NCI-H1694 (cell line): ENCODE measurements around the gene HIVEP3.

Experiments
- DNase-seq: peaks from one replicate; lab custom pipeline; 2025; lab: John Stamatoyannopoulos, UW

HIVEP3 gene

GRCh38 chr1:41874151-41874719 is 44.5 kb downstream of the HIVEP3 start:
- DNase-seq: no peak

- DNase-seq: no peak
Measured at GRCh38 chr1:41872074-41872473, 46.6 kb downstream of the HIVEP3 start.

GRCh38 chr1:41870076-41870562 is 48.6 kb downstream of the HIVEP3 start:
- DNase-seq: no peak

- DNase-seq: no peak
Measured at GRCh38 chr1:41868241-41868998, 50.3 kb downstream of the HIVEP3 start.

DNA sequence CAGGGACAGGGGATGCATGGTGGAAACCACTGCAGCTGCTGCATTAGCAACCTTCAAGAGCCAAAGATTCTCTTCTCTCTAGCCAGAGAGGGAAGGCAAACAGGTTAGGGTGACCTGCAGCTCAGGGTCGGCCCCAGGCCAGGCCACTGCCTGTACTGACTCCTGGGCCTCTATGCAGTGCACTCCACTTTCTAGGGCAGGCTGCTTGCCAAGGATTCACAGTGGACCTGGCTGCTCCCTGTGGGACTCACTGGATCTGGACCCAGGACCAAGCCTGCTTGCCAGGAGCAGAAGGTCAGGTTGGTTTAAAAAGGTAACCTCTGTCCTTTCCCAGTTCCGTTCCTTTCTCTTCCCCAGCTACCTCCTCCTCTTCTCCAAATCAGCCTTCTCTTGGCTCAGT is 52.4 kb downstream of the HIVEP3 start:
- DNase-seq: no peak

DNA sequence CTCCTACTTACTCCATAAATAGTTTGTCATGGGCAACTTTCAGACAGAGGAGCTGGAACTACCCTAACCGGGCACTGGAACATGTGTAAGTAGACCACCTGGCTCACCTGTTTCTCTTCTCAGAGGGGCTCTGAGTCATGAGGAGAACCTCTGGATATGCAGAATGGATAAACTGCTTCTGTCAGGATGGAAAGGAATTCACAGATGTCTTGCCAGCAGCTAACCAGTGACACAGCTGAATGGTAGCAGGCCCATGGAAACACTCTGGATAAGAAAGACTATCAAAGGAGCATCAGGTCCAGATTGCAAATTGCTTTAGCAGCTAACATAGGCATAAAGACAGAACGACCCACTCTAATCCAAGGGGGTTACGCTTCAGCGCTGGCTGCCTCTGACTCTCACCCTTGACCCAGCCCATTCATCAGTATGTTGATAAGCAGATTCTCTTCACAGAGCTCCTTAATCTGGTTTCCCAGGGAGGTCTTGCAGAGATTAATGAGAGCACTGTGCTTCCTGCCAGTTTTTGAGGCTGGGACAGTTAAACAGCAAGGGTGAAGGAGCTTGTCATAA is 54.2 kb downstream of the HIVEP3 start:
- DNase-seq: no peak

- DNase-seq: no peak
Measured at GRCh38 chr1:41863718-41864117, 55.0 kb downstream of the HIVEP3 start.

DNA sequence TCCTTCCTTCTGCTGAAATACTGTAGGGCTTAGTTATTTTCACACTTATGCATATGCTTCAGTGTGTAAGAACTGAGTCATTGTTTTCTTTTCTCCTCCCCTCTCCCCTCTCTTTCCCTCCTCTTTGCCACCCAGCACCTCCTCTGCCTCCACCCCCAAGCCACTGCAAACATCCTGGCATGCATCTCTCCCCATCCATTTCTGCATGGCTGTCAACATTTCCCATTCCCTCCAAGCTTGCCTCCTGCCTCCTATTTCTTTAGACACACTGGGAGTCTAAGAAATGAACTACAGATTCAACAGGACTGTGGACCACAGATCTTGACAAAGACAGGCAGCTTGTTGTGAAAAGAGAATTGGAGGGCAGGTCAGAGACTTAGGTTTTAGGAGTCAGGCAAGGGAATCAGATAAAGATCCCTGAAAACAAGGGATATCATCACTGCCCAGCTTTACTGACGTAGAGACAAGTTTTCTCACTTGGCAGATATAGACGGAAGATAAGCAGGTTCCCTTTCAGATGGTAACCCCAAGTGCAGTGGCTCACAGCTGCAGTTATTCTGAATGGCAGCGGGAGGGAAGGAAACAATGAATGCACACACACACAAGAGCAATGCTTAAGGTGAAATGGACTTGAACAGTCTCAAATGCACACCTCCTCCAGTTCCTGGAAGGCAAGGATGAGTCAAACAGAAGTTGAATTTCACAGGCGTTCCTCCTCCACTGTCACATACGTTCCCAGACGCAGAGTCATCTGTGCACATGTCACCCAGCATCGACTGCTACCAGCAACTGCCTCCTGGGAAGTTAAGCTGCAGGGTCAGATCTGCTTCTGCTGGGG is 56.1 kb downstream of the HIVEP3 start:
- DNase-seq: no peak

- DNase-seq: no peak
Measured at GRCh38 chr1:41861535-41862383, 57.0 kb downstream of the HIVEP3 start.

GRCh38 chr1:41860771-41861170 is 58.0 kb downstream of the HIVEP3 start:
- no peak for DNase-seq

GRCh38 chr1:41860214-41860613 is 58.5 kb downstream of the HIVEP3 start:
- no peak for DNase-seq

DNA sequence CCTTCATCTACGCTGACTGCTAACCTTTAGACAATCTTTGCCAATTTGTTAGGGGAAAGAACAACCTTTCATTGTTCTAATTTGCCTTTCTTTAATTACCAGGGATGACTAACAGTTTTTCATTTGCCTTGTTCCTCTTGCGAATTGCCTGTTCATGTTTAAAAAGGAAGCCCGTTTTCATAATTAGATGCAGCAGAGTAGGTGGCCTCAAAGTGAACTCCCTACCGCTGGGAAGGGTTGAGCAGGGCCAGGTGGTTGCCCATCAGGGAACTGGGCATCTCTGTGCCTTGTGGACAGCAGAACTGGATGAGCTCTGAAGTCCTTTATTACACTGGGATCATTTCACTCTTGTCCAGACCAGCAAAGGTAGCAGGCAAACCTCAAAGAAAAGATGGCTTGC is 59.0 kb downstream of the HIVEP3 start:
- no peak for DNase-seq

- DNase-seq: no peak
Measured at GRCh38 chr1:41856944-41857285, 61.8 kb downstream of the HIVEP3 start.

- DNase-seq: peak; percentile 75
Measured at GRCh38 chr1:41856151-41856943, 62.4 kb downstream of the HIVEP3 start.

DNA sequence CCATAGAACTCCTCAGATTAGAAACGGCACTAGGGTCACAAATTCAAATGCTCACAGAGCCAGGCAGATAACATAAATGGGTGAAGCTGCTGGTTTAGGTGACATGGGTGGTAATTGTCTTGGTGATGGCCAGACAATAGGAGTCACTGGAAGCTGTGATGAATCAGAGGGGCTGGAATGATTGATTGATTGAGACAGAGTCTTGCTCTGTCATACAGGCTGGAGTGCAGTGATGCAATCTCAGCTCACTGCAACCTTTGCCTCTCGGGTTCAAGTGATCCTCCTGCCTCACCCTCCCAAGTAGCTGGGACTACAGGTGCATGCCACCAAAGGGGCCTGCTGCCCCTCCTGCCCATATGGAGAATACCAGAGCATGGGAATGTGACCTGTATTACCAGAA is 63.0 kb downstream of the HIVEP3 start:
- no peak for DNase-seq

DNA sequence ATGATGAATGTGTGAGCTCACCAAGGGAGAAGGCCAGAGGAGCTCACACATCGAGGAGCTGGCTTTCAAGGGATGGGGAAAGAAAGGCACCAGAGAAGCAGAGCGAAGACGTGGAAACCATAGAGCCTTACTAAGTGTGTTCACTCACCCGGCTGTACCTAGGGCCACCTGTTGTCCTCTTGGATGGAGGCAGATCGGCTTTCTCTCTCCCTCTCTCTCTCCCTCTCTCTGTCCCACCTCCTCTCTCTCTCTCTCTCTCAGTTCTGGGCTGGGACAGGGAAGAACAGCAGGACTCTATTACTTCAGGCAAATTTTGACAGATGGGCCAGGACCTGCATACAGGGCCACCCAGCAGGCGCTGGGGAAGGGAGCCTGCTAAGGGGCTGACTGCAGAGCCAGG is 64.8 kb downstream of the HIVEP3 start:
- no peak for DNase-seq

DNA sequence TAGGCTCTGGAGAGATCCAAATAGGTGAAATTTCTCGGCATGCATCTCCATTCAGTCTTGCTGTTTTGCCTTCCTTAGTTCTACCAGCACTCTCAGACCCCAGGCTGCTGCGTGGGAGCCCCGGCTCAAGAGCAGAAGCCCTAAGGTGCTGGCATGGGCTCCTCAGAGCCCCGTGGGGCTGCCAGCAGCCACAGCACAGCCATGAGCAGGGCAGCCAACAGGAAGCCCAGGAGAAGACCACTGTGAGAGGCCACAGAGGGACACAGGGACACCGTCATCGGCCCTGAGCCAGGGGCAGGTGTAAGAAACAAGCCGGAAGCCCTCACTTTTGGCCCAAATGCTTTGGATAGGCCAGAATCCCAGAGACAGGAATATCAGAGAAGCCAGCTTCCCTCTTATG is 66.6 kb downstream of the HIVEP3 start:
- DNase-seq: no peak

DNA sequence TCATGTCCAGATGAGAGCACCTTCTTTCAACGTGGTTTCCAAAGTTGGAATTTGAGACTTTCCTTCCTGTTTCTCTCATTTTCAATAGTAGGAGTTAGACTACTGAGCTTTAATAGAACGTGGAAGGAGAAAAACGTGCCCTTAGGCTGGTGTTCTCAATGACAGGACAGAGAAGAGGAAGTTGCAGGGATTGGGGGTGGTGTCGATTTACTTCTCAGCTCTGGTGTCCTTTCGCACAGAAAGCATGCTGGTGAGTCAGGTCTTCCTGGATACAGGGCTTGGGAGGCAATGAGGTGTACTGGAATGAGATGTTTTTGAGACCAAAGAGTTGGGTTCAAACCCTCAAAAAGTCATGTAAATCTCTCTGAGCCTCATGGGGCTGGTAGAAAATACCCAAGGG is 67.1 kb downstream of the HIVEP3 start:
- no peak for DNase-seq

- DNase-seq: no peak
Measured at GRCh38 chr1:41850029-41850428, 68.7 kb downstream of the HIVEP3 start.

DNA sequence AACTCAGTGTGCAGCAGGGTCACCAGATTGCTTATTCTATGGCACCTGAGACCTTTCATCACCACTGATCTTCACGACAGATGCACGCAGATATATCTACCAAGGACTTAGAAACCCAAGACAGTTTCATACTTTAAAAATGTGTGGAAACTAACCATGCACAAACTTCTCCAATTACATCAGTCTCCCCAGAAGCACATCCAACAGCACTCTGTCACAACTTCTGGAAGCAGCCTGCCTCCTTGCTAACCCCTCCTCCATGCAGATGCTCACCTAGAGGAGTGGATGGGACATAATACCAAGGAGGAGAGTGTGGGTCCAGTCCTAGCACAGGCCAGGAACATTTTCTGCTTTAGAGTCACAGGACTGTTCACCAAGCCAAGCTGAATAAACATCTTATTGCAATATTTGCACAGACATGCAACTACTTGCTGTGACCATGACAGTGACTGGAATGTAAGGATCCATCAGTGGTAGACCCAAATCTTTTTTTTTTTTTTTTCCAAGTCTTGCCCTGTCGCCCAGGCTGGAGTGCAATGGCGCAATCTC is 69.4 kb downstream of the HIVEP3 start:
- no peak for DNase-seq
